22Rv1 (cell line): Measurements from ENCODE around the gene SWT1.

Source experiments
- CTCF ChIP-seq: fragments of 450-650 bp; IDR thresholded peaks from 2 replicates; pipeline ENCODE4 v1.5.1; 2017; ENCODE audit warnings: mild to moderate bottlenecking
- ZFX ChIP-seq: fragments of 450-650 bp; IDR thresholded peaks from 2 replicates; pipeline ENCODE4 v1.6.1; 2017; ENCODE audit warnings: antibody characterized with exemption, borderline replicate concordance

DNA sequence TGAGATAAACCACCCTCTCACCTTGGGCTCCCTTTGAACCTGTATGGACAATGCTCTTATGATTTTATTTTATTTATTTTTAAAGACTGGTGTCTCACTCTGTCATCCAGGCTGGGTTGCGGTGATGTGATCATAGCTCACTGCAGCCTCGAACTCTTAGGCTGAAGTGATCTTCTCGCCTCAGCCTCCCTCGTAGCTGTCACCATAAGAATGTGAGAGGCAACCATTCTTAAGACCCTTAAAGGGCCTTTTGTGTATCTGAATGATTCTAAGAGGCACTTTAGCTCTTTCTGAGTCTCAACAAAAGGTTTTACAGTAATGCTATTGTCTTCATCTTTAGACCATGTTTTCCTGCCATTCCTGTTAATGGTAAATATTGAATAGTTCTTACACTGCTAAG is 93.1 kb downstream of the SWT1 start:
- TF ChIP-seq CTCF (no peak), ZFX (no peak)
